WTC11 (cell line): ENCODE measurements around the gene FSTL4. TPM values are rescaled to one million over a fixed set of nuclear protein-coding genes. Genes with fewer than 3 reads are reported as not detected.

Experiments used
- ATAC-seq: fragments of 200-7000 bp; cut with Tn5 transposase; 2 replicates; pipeline ENCODE4 v1.10.0; 2021; ENCODE audit warnings: mild to moderate bottlenecking, moderate library complexity
- CTCF ChIA-PET: fragments of 300-600 bp; sonication (Branson Sonifier 250); formaldehyde crosslinking; loops from one replicate; lab custom pipeline; 2021; ENCODE audit warnings: antibody characterized with exemption; lab: Charles Lee
- POLR2A ChIA-PET: fragments of 350-600 bp; sonication (Branson Sonifier 250); formaldehyde crosslinking; loops from one replicate; lab custom pipeline; 2021; ENCODE audit warnings: antibody characterized with exemption; lab: Charles Lee
- DNase-seq: peaks from one replicate; pipeline ENCODE4 v3.0.0; 2021; ENCODE audit warnings: low spot score
- H3K27ac Mint-ChIP-seq: 2 replicates; pipeline ENCODE4 v1.8.0; 2021; ENCODE audit warnings: mixed read lengths
- H3K27me3 Mint-ChIP-seq: 2 replicates; pipeline ENCODE4 v1.8.0; 2021; ENCODE audit warnings: low read depth, mild to moderate bottlenecking, moderate library complexity, mixed read lengths
- H3K36me3 Mint-ChIP-seq: 2 replicates; pipeline ENCODE4 v1.8.0; 2021; ENCODE audit warnings: mixed read lengths
- H3K4me1 Mint-ChIP-seq: 2 replicates; pipeline ENCODE4 v1.8.0; 2022; ENCODE audit warnings: mixed read lengths
- H3K4me3 Mint-ChIP-seq: 2 replicates; pipeline ENCODE4 v1.8.0; 2021; ENCODE audit warnings: mild to moderate bottlenecking, moderate library complexity, mixed read lengths
- H3K9me3 Mint-ChIP-seq: 2 replicates; pipeline ENCODE4 v1.8.0; 2021; ENCODE audit warnings: mixed read lengths
- ATF1 ChIP-seq: sonication (generic); formaldehyde crosslinking; IDR thresholded peaks from 2 replicates; pipeline ENCODE4 v1.8.1; 2023; ENCODE audit warnings: mild to moderate bottlenecking, moderate library complexity, missing genetic modification reagents
- CREM ChIP-seq: sonication (generic); formaldehyde crosslinking; IDR thresholded peaks from 2 replicates; pipeline ENCODE4 v1.8.1; 2022; ENCODE audit warnings: mild to moderate bottlenecking, missing genetic modification reagents, moderate library complexity
- ETV6 ChIP-seq: sonication (generic); formaldehyde crosslinking; IDR thresholded peaks from 2 replicates; pipeline ENCODE4 v1.8.1; 2022; ENCODE audit warnings: mild to moderate bottlenecking, missing genetic modification reagents
- FOXK1 ChIP-seq: sonication (generic); formaldehyde crosslinking; IDR thresholded peaks from 2 replicates; pipeline ENCODE4 v1.8.0; 2022; ENCODE audit warnings: mild to moderate bottlenecking, moderate library complexity, missing genetic modification reagents
- JAZF1 ChIP-seq: fragments of 250-450 bp; sonication (Bioruptor Pico); IDR thresholded peaks from 2 replicates; pipeline ENCODE4 v1.9.0; 2021; ENCODE audit warnings: moderate library complexity, mild to moderate bottlenecking, inconsistent platforms
- NFATC4 ChIP-seq: fragments of 250-450 bp; sonication (Bioruptor Pico); IDR thresholded peaks from 2 replicates; pipeline ENCODE4 v1.9.0; 2021; ENCODE audit warnings: mild to moderate bottlenecking
- NFYB ChIP-seq: sonication (generic); formaldehyde crosslinking; conservative IDR thresholded peaks from 2 replicates; pipeline ENCODE4 v1.8.0; 2022; ENCODE audit warnings: low read depth, missing genetic modification reagents
- RORB ChIP-seq: fragments of 250-450 bp; sonication (Bioruptor Pico); IDR thresholded peaks from 2 replicates; pipeline ENCODE4 v1.9.0; 2021; ENCODE audit warnings: mild to moderate bottlenecking
- SMAD4 ChIP-seq: sonication (generic); formaldehyde crosslinking; IDR thresholded peaks from 2 replicates; pipeline ENCODE4 v1.8.0; 2022; ENCODE audit warnings: mild to moderate bottlenecking, missing genetic modification reagents
- SOX15 ChIP-seq: fragments of 250-450 bp; sonication (Bioruptor Pico); IDR thresholded peaks from 2 replicates; pipeline ENCODE4 v1.9.0; 2021; ENCODE audit warnings: mild to moderate bottlenecking
- ZNF232 ChIP-seq: sonication (generic); formaldehyde crosslinking; IDR thresholded peaks from 2 replicates; pipeline ENCODE4 v1.8.0; 2022; ENCODE audit warnings: mild to moderate bottlenecking, missing genetic modification reagents
- ZNF416 ChIP-seq: fragments of 250-450 bp; sonication (Bioruptor Pico); IDR thresholded peaks from 2 replicates; pipeline ENCODE4 v1.9.0; 2021; ENCODE audit warnings: mild to moderate bottlenecking, inconsistent platforms
- total RNA-seq: library from RNA; stranded (reverse); gene quantifications from 3 replicates; pipeline ENCODE4 v1.2.3, GENCODE V29; 2021
- TF ChIP-seq, protein P1 (sequence below): sonication (generic); formaldehyde crosslinking; IDR thresholded peaks from 2 replicates; pipeline ENCODE4 v1.8.1; 2023; ENCODE audit warnings: mild to moderate bottlenecking, missing genetic modification reagents
- TF ChIP-seq, protein P2 (sequence below): fragments of 250-450 bp; sonication (Bioruptor Pico); IDR thresholded peaks from 2 replicates; pipeline ENCODE4 v2.1.2; 2022; ENCODE audit warnings: mild to moderate bottlenecking, moderate library complexity
- TF ChIP-seq, protein P3 (sequence below): sonication (generic); formaldehyde crosslinking; IDR thresholded peaks from 2 replicates; pipeline ENCODE4 v1.8.0; 2022; ENCODE audit warnings: missing genetic modification reagents
- TF ChIP-seq, protein P4 (sequence below): sonication (generic); formaldehyde crosslinking; IDR thresholded peaks from 2 replicates; pipeline ENCODE4 v1.8.1; 2022; ENCODE audit warnings: mild to moderate bottlenecking, moderate library complexity, missing genetic modification reagents
- TF ChIP-seq, protein P5 (sequence below): fragments of 250-450 bp; sonication (Bioruptor Pico); conservative IDR thresholded peaks from 2 replicates; pipeline ENCODE4 v1.9.0; 2021; ENCODE audit warnings: mild to moderate bottlenecking
- TF ChIP-seq, protein P6 (sequence below): sonication (generic); formaldehyde crosslinking; IDR thresholded peaks from 2 replicates; pipeline ENCODE4 v1.8.1; 2023; ENCODE audit warnings: mild to moderate bottlenecking, missing genetic modification reagents, moderate library complexity

Gene FSTL4
- total RNA-seq, 1 experiment from 2014 or later, result 6.1 TPM

DNA sequence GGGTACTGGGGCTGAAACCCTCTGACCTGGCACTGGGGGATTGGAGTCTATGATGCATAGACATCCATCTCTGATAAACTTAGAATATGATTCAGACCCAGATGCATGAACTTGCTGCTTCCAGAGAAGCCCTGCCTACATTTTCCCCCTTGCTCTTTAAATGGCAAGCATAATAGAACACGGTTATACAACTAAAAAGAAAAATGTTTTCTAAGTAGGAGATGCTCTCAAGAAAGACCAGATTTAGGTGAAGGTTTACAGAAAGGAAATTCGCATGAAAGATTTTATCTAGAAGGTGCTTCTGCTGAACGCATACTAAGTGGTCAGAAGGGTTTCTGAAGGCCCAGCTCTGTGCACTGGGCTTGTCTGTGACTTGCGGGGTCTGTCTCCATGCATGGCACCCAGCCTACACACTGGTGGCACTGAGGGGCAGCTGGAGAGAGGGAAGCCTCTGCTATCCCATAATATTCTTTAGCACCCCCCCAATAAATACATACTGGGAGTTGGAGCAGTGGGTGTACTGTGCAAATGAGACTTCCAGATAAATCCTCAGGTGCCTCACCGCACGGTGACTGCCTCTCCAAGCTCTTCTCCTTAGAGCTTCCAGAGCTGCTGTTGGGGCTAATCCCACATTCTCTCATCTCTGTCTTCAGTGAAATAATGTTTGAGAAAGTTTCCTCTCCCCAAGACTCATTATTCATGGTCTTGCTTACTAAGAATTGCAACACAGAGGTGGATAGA lies 114.6 kb downstream of the FSTL4 start:
- no peaks in the 10 kb centered on the region for H3K36me3 Mint-ChIP-seq
- POLR2A ChIA-PET, result no interaction called here
- DNase-seq (no peak), ATAC-seq (no peak)
- no peaks in the 10 kb centered on the region for H3K27me3 Mint-ChIP-seq
- no peaks in the 10 kb centered on the region for H3K4me1 Mint-ChIP-seq
- no peak overlapping the region for H3K4me3 Mint-ChIP-seq
- CTCF ChIA-PET, result no interaction called here
- H3K27ac Mint-ChIP-seq, result no peak overlapping the region
- TF ChIP-seq CREM (CRISPR knock-in tag), result no peak
- no peak for TF ChIP-seq NFYB (CRISPR knock-in tag)
- TF ChIP-seq, protein P1, sequence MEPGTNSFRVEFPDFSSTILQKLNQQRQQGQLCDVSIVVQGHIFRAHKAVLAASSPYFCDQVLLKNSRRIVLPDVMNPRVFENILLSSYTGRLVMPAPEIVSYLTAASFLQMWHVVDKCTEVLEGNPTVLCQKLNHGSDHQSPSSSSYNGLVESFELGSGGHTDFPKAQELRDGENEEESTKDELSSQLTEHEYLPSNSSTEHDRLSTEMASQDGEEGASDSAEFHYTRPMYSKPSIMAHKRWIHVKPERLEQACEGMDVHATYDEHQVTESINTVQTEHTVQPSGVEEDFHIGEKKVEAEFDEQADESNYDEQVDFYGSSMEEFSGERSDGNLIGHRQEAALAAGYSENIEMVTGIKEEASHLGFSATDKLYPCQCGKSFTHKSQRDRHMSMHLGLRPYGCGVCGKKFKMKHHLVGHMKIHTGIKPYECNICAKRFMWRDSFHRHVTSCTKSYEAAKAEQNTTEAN (CRISPR knock-in tag), result no peak
- H3K9me3 Mint-ChIP-seq, result no peaks in the 10 kb centered on the region

DNA sequence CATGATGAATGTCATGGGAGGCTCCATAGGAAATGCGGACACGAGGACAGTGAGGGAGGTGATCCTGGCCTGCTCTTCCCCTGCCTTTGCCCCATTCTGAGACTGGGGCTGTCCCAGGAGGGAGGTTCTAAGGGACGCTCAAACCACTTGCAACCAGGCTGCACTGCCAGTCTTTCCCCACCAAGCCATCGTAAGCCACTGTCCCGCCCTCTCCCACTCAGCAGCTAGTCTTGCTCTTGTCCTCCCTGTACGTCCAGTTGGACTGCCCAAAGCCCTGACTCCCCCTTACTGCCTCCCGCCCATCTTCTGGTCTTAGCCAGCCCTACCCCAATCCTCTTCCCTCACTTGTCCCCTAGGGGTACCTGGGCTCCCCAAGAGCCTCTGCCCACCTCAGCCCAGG lies 115.7 kb downstream of the FSTL4 start:
- Mint-ChIP-seq H3K9me3 (peaks cover 4% of the 10 kb centered on the region; the same call in 1 of the 2 replicates), H3K4me3 (no peak overlapping the region), H3K27me3 (no peaks in the 10 kb centered on the region), H3K36me3 (no peaks in the 10 kb centered on the region), H3K27ac (no peak overlapping the region), H3K4me1 (no peaks in the 10 kb centered on the region)
- CTCF ChIA-PET, result no interaction called here
- POLR2A ChIA-PET, result no interaction called here
- DNase-seq (no peak), ATAC-seq (no peak)
- no peak for TF ChIP-seq RORB (CRISPR knock-in tag)
- no peak for TF ChIP-seq ZNF232 (CRISPR knock-in tag)
- no peak for TF ChIP-seq ZNF416 (CRISPR knock-in tag)
- TF ChIP-seq, protein P2, sequence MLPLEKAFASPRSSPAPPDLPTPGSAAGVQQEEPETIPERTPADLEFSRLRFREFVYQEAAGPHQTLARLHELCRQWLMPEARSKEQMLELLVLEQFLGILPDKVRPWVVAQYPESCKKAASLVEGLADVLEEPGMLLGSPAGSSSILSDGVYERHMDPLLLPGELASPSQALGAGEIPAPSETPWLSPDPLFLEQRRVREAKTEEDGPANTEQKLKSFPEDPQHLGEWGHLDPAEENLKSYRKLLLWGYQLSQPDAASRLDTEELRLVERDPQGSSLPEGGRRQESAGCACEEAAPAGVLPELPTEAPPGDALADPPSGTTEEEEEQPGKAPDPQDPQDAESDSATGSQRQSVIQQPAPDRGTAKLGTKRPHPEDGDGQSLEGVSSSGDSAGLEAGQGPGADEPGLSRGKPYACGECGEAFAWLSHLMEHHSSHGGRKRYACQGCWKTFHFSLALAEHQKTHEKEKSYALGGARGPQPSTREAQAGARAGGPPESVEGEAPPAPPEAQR, result no peak

DNA sequence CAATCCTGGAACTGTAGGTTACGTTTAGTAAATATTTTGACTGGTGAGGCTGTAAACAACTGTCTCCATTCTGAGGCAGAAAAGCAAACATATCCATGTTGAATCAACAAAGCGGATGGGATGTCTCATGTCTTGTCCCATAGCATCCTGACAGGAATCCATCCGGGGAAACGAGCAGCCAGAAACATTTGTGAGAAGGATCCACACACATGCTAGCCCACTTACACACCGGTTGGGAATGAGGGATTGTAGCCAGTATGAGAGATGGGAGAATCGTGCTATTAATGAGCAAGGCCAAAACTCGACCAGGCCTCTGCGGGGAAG lies 117.5 kb downstream of the FSTL4 start:
- no peak for DNase-seq
- Mint-ChIP-seq H3K4me3 (no peak overlapping the region), H3K36me3 (no peaks in the 10 kb centered on the region), H3K27ac (no peak overlapping the region; the same call in 1 of the 2 replicates), H3K4me1 (no peaks in the 10 kb centered on the region), H3K27me3 (no peaks in the 10 kb centered on the region), H3K9me3 (peaks cover 14% of the 10 kb centered on the region)
- ATAC-seq, result no peak
- ChIA-PET POLR2A (no interaction called here), CTCF (no interaction called here)
- TF ChIP-seq FOXK1 (CRISPR knock-in tag) (no peak), ATF1 (no peak), SOX15 (CRISPR knock-in tag) (no peak), SMAD4 (CRISPR knock-in tag) (no peak), ETV6 (CRISPR knock-in tag) (no peak), JAZF1 (CRISPR knock-in tag) (no peak), NFATC4 (no peak)
- TF ChIP-seq, protein P3, sequence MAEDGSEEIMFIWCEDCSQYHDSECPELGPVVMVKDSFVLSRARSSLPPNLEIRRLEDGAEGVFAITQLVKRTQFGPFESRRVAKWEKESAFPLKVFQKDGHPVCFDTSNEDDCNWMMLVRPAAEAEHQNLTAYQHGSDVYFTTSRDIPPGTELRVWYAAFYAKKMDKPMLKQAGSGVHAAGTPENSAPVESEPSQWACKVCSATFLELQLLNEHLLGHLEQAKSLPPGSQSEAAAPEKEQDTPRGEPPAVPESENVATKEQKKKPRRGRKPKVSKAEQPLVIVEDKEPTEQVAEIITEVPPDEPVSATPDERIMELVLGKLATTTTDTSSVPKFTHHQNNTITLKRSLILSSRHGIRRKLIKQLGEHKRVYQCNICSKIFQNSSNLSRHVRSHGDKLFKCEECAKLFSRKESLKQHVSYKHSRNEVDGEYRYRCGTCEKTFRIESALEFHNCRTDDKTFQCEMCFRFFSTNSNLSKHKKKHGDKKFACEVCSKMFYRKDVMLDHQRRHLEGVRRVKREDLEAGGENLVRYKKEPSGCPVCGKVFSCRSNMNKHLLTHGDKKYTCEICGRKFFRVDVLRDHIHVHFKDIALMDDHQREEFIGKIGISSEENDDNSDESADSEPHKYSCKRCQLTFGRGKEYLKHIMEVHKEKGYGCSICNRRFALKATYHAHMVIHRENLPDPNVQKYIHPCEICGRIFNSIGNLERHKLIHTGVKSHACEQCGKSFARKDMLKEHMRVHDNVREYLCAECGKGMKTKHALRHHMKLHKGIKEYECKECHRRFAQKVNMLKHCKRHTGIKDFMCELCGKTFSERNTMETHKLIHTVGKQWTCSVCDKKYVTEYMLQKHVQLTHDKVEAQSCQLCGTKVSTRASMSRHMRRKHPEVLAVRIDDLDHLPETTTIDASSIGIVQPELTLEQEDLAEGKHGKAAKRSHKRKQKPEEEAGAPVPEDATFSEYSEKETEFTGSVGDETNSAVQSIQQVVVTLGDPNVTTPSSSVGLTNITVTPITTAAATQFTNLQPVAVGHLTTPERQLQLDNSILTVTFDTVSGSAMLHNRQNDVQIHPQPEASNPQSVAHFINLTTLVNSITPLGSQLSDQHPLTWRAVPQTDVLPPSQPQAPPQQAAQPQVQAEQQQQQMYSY (CRISPR knock-in tag), result no peak
- TF ChIP-seq, protein P4, sequence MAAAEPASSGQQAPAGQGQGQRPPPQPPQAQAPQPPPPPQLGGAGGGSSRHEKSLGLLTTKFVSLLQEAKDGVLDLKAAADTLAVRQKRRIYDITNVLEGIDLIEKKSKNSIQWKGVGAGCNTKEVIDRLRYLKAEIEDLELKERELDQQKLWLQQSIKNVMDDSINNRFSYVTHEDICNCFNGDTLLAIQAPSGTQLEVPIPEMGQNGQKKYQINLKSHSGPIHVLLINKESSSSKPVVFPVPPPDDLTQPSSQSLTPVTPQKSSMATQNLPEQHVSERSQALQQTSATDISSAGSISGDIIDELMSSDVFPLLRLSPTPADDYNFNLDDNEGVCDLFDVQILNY (CRISPR knock-in tag), result no peak
- TF ChIP-seq, protein P5, sequence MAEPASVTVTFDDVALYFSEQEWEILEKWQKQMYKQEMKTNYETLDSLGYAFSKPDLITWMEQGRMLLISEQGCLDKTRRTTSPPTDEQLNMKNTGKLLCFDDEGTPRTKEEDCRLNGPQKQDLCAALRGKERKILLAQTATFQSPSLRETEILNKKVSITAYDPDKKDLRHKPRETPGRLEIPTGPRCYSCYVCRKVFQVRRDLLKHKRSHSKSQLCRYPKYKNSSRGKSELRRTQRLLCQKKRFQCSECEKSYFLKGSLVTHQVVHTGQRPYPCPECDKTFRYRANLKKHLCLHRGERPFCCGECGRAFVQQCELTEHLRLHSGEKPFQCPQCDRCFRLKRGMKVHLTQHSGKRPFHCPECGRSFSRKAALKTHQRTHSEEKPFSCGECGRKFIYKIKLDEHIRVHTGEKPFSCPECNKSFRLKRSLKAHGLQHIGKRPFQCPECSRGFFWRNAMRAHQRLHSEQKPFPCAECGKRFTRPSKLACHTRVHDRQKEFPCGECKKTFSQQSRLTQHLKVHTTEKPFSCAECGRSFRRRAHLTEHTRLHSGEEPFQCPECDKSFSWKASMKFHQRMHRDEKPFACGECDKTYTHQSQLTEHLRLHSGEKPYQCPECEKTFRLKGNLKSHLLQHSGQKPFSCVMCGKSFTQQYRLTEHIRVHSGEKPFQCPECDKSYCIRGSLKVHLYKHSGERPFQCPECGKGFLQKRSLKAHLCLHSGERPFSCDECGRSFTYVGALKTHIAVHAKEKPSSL (CRISPR knock-in tag), result no peak
- TF ChIP-seq, protein P2, result no peak
- TF ChIP-seq, protein P6, sequence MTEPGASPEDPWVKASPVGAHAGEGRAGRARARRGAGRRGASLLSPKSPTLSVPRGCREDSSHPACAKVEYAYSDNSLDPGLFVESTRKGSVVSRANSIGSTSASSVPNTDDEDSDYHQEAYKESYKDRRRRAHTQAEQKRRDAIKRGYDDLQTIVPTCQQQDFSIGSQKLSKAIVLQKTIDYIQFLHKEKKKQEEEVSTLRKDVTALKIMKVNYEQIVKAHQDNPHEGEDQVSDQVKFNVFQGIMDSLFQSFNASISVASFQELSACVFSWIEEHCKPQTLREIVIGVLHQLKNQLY (CRISPR knock-in tag), result no peak
